ENCODE data around the gene BTN3A1.

The BTN3A1 gene

DNA sequence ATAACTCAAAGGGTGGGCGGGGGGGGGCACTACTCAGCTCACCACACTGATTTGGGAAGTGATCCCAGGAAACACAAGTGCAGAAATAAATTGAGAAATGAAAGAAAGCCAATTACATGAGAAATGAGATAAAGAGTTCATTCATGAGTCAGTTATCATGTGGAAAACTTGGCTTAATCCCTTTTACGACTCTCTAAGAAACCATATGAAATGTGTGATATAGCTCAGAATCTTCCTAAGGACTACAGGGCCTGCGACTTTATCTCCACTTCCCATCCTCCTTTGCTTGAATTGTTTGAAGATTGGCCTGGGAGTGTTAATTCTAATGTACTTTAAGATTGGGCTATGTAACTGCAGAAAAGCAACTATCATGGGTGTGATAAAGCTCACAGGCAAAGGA lies 22.8 kb upstream of the BTN3A1 start:
- no peak for DNase-seq (ENCODE audit: low read depth in 2 of 3, low spot score in 1 of 3)

DNA sequence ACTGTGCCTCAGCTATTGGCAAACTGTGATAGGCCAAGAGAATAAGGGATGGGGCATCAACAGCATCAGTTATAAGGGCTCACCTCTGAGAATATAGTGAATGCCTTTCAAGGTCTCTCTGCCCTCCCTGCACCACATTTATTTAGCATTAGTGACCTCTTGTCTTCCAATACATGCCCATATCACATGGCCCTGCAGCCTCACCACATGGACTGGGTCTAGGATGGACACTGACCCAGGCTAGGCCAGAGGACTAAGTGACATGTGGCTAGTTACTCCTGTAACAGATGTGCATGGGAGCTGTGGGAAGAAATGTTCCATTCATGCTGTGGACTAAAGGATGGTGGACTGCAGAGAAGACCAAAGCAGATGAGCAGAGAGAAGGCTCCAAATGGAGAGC lies 22.3 kb upstream of the BTN3A1 start:
- DNase-seq (ENCODE audit: low read depth in 2 of 3, low spot score in 1 of 3) = no peak

DNA sequence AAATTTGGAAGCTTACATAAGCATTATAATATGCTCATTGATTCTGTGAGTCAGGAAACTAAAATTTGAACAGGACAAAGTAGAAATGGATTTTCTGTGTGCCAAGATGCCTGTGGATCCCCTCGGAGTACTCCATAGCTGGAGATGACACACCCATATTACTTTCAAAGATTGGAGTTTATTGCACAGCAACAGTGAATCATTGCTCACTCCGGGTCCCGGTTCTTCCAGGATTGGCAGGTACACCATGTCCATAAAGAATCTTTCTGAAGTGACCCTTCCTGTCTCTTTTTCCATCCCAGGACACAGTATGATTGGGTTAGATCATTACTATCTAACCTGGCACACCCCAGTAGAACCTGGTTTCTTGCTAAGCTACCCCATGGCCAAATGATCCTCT lies 21.8 kb upstream of the BTN3A1 start:
- DNase-seq (ENCODE audit: low read depth in 2 of 3, low spot score in 1 of 3) = no peak

DNA sequence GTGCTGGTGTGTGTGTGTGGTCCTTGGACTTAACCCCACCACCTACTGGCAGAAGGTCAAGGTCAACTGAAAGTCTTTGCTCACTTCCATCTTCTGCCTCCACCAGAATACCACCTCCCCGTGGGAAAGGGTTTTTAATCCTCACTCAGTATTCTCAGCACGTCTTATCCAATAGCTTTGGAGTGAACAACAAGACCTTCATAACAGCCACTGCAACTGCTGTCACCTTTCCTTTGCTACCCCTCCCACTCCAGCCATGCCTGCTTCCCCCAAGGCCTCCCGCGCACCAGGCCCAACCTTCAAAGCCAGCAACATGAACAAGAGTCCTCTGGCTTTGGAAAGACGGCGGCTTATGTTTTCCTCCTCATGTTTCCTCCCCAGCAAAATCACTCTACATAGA lies 20.0 kb upstream of the BTN3A1 start:
- DNase-seq (ENCODE audit: low read depth in 2 of 3, low spot score in 1 of 3) = no peak

DNA sequence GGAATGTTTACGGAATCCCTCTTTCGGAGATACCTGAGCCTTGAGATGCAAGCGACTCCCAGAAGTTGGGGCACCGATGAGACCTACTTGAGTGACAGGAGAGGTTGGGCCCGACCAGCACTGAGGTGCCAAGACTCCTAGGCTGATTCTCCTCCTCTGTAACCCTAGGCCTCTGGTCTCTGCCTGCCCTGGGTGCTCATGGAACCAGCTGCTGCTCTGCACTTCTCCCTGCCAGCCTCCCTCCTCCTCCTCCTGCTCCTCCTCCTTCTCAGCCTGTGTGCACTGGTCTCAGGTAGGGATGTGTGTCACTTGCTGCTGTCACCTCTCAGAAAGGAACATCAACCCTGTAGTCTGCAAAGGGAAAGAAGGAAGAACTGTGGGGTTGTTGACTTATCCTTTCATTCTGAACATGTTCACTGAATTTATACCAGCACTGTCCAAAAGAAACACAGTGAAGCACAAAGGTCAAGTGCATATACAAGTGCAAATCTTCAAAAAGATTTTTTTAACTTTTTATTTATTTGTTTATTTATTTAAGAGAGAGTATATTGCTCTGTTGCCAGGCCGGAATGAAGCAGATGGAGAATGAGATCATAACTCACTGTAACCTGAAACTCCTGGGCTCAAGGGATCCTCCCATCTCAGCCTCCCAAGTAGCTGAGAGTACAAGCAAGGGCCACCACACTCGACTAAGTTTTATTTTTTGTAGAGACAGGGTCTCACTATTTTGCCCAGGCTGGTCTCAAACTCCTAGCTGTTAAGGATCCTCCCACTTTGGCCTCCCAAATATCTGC lies 18.3 kb upstream of the BTN3A1 start:
- no peak for DNase-seq (ENCODE audit: low read depth in 2 of 3, low spot score in 1 of 3)

DNA sequence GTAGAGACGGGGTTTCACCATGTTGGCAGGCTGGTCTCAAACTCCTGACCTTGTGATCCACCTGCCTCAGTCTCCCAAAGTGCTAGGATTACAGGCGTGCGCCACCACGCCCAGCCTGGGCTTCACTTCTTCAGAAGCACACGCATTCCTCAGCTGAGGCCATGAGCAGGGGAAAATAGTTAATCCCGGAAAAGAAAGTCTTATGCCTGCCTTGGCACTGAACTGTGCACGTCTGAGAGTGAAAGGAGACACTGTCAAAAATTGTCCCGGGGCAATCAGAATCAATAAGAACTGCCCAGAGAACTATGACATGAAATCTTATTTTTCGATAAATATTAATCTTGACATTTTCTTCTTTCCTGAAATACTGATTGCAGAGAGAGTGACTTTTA lies 16.3 kb upstream of the BTN3A1 start:
- DNase-seq (ENCODE audit: low read depth in 2 of 3, low spot score in 1 of 3) = no peak

DNA sequence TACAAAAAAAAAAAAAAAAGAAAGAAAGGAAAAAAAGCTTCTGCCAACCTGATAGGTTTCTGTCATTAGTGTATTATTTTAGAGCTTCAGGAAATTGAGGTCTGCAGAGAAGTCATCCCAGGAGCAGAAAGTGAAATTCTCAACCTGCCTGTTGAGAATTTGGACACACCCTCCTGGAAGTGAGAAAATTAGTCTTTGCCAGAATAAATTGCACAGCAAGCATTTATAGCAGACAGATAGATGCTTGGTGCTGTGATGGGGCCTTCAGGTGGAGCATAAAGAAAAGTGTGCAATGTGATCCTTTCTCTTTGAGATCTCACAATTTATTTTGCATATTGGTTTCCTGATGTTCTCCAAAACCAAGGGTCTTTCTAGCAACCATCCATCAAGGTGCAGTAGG lies 14.5 kb upstream of the BTN3A1 start:
- DNase-seq (ENCODE audit: low read depth in 2 of 3, low spot score in 1 of 3) = no peak

DNA sequence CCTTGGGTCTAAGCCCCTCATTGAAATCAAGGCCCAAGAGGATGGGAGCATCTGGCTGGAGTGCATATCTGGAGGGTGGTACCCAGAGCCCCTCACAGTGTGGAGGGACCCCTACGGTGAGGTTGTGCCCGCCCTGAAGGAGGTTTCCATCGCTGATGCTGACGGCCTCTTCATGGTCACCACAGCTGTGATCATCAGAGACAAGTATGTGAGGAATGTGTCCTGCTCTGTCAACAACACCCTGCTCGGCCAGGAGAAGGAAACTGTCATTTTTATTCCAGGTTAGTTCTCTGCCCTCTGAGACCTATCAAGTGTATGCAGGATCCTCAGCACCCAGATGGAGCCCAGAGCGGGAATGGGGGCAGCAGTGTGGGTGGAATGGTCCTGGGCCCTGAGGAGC lies 14.1 kb upstream of the BTN3A1 start:
- DNase-seq (ENCODE audit: low read depth in 2 of 3, low spot score in 1 of 3) = no peak

DNA sequence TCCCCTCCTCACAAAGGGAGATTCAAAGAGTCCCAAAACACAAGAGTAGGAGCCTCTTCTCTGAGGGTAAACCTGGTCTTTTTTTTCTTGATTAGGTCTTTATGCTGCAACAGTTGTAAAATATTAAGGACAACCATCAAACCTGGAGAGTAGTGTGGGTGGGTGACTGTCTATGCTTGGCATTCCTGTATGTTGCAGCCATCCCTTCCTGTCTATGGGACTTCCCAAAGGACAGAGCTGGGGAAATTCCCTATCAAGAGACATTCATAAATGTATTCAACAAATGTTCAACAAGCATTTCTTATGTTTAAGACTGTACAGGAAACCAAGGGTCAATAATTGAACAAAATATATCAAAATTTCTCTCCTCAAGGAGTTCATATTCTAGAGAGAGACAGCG lies 13.6 kb upstream of the BTN3A1 start:
- no peak for DNase-seq (ENCODE audit: low read depth in 2 of 3, low spot score in 1 of 3)

DNA sequence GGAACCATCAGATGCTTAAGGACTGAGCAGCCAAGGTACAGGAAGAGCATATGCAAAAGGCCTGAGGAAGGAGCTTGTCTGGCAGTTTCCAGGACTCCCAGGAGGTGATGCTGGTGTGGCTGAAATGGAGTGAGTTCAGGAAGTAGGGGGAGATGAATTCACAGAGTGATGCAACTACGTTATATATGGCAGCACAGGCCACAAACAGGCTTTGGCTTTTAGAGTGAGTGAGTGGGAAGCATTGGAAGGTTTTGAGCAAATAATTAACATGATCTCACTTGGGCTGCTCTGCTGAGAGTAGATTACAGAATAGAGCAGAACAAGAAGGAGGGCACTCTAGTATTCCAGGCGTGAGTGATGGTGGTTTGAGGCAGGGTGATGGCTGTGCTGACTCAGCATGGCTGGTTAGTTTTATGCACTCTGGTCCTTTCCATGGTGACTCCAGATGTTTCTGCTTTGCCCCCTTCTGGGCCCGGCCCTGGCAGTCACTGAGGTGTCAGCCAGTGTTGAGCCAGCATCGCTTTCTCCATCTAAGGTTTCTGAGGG lies 12.7 kb upstream of the BTN3A1 start:
- DNase-seq (ENCODE audit: low read depth in 2 of 3, low spot score in 1 of 3) = no peak

DNA sequence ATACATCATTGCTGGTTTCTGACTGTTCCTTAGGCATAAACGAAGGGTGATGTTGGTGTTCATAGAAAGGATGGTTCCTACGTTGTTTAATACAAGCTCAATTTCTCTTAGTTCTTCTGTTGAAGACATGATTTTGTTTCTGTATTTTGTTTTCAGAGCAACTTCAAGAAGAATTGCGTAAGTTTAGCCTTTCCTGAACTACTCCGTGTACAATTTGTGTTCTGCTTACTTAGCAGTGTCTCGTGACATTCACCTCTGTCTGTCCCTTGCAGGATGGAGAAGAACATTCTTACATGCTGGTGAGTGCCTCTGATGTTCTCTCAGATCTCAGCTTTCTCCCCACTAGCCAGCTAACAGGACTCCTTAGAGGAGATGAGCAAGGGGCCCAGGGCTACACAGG lies 11.5 kb upstream of the BTN3A1 start:
- DNase-seq (ENCODE audit: low read depth in 2 of 3, low spot score in 1 of 3) = no peak

DNA sequence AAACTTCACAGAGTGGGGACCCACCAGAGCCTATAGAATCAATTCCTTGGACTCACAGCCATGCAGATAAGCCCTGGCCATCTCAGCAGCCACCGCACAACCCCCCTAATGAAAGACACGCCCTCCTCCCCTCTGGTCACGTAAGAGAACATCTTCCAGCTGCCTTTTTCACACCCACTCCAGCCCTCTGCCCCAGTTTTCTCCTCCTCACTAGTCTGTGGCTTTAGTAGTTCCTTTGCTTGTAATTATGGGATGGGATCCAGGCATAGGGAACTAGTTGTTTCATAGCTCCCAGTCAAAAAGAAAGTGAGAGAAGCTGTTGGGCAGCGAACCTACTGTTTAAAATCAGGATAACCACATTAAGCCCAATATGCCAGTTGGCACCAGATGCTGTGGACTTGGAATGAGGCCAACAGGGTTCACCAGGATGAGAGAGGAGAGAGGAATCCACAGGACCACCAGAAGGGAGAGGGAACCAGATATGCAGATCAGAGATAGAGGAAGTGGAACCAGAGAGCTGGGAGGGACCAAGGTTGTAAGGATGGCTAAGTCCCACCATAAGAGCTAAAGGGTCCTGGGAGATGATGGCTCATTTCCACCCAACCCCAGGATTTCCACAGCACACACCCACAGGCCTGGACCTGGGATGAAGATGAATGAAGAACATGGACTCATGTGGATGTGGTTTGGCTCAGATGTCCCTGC lies 9.0 kb upstream of the BTN3A1 start:
- no peak for DNase-seq (ENCODE audit: low read depth in 2 of 3, low spot score in 1 of 3)

DNA sequence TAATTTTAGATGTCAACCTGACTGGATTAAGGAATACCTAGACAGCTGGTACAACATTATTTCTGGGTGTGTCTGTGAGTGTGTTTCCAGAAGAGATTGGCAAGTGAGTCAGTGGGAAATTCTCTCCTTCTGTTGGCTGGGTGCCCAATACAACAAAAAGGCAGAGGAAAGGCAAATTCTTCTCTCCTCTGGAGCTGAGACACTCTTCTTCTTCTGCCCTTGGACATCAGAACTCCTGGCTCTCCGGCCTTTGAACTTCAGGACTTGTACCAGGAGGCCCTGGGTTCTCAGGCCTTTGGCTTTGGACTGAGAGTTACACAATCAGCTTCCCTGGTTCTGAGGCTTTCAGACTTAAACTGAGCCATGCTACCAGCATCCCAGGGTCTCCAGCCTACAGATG lies 7.8 kb upstream of the BTN3A1 start:
- DNase-seq (ENCODE audit: low read depth in 2 of 3, low spot score in 1 of 3) = no peak

DNA sequence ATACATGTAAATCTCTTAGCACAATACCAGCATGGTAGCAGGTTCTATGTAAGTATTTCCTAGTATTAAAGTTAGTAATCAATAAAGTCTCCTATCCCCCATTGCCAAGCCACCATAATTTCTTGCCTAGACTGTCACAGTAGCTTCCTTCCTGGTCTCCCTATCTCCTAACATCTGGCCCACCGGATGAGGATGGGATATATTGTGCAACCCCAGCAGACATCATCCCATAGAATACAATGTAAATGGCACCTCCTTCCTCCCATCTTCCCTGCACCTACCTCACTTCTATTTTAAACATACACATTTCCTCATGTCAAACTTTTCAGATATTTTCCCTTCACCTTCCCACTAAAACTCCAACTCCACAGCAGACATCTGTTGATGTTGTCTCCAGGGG lies 3.5 kb upstream of the BTN3A1 start:
- no peak for DNase-seq (ENCODE audit: low read depth in 2 of 3, low spot score in 1 of 3)

DNA sequence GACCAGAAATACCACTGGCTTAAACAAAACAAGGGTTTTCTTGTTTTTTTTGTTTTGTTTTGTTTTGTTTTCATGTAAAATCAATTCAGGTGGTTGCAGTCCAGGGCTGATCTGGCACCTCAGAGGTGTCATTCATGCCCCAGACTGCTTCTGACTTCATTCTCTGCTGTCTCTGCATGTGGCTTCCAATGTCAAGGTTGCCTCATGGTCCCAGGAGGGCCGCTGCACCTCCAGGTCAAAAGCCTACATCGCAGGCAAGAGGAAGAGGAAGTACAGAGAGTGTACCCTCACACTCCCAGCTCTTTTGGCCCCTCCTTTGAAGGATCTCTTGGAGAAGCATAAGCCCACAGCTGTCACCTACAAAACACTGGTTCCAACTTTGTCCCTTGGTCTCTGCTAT lies 1.4 kb upstream of the BTN3A1 start:
- no peak for DNase-seq (ENCODE audit: low read depth in 2 of 3, low spot score in 1 of 3)

DNA sequence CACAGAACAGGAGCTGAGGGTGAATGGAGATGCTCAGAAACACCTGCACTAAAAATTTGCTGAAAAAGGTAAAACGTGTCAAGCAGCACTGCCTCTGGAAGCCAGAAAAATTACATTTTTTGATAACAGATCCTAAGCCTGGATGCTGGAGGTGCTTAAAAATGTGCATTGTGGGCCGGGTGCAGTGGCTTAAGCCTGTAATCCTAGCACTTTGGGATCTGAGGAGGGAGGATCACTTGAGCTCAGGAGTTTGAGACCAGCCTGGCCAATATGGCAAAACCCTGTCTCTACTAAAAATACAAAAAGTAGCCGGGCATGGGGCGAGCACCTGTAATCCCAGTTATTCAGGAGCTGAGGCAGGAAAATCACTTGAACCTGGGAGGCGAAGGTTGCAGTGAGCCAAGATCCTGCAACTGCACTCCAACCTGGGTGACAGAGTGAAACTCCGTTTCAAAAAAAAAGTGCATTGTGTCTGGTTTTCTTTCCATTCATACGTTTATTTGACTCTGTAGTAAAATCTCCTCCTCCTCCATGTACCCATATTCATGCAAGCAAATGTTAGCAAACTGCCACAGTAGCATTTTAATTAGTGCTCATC lies 587 bp upstream of the BTN3A1 start:
- DNase-seq (ENCODE audit: low read depth in 2 of 3, low spot score in 1 of 3) = no peak

DNA sequence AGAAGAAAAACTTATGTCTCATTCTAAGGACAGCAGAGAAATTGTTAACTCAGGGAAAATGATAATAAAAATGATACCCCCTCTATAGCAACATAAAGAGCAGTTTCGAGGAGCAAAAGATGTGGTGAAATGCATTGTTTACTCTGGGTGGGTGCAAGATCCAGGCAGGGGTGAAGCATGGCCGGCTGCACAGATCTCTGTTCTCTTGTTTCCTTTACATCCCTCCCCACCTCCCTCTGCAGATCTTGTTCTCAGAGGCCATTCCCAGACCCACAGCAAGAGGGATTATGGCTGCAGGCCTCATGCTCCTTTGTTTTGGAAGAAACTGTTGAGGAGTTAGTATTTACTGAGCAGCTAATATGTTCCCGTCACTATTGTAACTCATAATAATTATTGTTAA lies 1.8 kb downstream of the BTN3A1 start:
- no peak for DNase-seq (ENCODE audit: low read depth in 2 of 3, low spot score in 1 of 3)

DNA sequence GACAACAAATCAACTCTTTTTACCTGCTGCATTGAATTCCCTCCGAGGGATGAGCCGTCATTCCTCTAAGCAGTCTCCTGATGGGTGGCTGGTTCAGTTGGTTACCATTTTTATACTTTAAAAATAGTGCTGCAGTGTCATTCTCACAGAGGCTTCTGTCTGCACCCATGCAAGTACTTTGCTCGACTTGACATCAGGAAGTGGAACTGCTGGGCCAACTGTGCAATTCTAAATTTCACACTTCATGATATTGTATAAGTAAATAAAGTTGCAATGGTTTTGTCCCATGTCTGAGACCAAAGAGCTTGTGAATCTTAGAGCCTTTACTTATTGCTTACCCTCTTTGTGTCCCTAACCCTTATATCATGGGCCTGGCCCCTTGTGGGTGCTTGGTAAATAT lies 2.5 kb downstream of the BTN3A1 start:
- no peak for DNase-seq (ENCODE audit: low read depth in 2 of 3, low spot score in 1 of 3)

DNA sequence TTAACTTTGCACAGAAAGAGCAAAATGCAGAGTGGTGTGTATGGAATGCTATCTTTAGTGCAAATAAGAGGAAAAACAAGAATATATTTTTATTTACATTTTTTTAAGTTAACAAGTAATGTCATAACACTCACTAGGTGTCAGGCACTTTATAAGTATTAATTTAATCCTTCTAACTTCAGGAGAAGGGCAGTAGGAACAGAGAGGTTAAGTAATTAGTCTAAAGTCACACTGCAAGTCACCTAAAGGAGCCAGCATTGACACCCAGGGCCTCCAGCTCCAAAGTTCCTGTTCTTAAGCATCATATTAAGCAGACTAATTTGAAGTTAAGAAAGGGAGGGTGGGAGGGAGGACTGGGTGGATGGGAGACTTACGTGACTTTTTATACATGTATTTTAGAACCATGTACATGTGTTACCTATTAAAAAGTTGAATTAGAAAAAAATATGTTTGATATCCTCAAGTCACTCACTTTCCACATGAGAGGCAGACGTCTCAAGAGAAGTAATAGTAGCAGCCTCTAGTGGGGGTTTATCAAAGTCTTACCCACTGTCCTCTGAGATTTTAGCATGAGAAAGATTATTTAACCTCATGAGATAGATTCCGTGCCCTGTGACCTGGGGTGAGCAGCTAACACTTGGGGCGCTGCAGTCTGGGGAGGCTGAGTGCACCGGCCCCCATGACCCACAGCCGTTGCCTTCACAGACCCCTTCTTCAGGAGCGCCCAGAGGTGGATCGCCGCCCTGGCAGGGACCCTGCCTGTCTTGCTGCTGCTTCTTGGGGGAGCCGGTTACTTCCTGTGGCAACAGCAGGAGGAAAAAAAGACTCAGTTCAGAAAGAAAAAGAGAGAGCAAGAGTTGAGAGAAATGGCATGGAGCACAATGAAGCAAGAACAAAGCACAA lies 7.0 kb downstream of the BTN3A1 start:
- no peak for DNase-seq (ENCODE audit: low read depth in 2 of 3, low spot score in 1 of 3)

DNA sequence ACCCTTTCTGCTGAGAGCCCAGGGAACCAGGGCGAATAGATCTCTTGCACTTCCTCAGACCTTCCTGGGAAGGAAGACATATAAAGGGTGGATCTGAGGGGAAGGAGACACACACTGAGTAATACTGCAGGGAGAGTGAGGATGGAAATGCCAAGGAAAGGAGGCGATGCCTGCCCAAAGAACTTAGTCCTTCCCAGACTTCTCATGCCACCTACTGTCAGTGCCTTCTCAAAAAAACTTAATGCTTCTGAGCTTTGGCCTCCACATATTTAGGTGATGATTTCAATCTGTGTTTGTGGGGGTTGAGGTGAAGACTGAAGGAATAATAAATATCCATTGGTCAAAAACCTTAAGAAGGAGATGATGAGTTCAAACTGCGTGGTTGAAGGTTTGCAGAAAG lies 9.7 kb downstream of the BTN3A1 start:
- no peak for DNase-seq (ENCODE audit: low read depth in 2 of 3, low spot score in 1 of 3)

DNA sequence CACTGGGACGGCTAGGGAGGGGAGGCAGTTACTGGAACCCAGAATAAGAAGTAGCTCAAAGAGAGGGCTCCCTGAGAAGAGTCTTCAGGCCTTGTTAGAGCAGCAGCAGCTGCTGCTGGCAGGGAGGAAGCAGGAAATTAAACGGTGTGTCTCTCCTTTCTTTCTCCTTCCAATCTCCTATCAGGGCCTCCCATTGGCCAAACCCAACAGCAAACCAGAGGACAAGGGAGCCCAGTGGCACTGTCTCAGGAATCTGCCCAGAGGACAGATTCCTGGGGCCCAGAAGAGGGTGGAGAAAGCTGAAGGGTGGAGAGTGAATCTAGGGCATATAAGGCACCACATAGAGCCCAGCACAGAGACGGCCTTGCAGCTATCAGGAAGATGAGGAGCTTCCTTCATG lies 10.2 kb downstream of the BTN3A1 start:
- no peak for DNase-seq (ENCODE audit: low read depth in 2 of 3, low spot score in 1 of 3)
